Astrocyte (in vitro differentiated cells and primary cell): ENCODE measurements around the gene IFRD1.

Source experiments
- EZH2 ChIP-seq: IDR thresholded peaks from 2 replicates; pipeline ENCODE4 v1.6.1; 2012; ENCODE audit warnings: mild to moderate bottlenecking, low read length, inconsistent platforms; ENCODE audit not compliant: insufficient read depth
- TF ChIP-seq, protein P1 (sequence below): IDR thresholded peaks from 2 replicates; pipeline ENCODE4 v1.5.1; 2011; ENCODE audit warnings: low read depth, mild to moderate bottlenecking, inconsistent platforms, low read length, moderate library complexity; ENCODE audit not compliant: insufficient read depth

DNA sequence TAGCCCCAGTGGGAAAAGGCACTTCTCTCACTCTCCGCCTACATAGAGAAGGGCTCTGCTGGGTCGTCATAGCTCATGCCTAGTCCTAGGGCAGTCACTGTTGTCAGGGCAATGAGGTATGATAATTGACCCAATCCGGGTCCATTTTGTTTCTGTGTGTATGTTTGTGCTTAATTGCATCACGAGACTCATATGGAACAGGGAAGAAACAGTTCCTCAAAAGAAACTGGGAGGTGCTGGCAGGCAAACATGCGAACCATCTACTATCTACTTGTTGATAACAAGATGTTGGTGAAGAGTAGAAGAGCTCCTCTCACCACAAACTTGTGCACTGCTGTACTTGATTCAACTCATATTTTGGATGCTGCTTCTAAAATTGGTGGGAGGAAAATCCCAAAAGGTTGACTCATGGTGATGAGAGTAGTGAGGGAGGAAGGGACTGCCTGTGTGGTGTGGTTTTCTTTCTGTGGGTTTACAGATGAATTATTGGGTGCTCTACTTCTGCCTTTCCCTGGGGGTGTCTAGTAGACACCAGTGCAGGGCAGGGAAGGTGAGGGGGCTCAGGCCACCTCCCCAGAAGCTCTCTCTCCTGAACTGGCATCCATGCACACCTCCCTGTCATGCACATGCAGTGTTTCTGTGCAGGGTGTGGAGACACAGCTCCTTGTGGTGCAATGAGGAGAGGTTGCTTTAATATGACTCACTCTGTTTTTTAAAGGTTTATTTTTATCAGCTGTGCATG lies 59.9 kb downstream of the IFRD1 start:
- TF ChIP-seq, protein P1, sequence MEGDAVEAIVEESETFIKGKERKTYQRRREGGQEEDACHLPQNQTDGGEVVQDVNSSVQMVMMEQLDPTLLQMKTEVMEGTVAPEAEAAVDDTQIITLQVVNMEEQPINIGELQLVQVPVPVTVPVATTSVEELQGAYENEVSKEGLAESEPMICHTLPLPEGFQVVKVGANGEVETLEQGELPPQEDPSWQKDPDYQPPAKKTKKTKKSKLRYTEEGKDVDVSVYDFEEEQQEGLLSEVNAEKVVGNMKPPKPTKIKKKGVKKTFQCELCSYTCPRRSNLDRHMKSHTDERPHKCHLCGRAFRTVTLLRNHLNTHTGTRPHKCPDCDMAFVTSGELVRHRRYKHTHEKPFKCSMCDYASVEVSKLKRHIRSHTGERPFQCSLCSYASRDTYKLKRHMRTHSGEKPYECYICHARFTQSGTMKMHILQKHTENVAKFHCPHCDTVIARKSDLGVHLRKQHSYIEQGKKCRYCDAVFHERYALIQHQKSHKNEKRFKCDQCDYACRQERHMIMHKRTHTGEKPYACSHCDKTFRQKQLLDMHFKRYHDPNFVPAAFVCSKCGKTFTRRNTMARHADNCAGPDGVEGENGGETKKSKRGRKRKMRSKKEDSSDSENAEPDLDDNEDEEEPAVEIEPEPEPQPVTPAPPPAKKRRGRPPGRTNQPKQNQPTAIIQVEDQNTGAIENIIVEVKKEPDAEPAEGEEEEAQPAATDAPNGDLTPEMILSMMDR = no peak
- TF ChIP-seq EZH2 = no peak
